HG03097 (cell line): ENCODE measurements around the gene RBM47.
"Not testable (repeated sequence)": the region's sequence is repeated elsewhere in the genome, so short reads cannot be mapped to it uniquely, and the experiment has no call there.

Experiments
- ATAC-seq: cut with Tn5 transposase; IDR thresholded peaks from one replicate; pipeline ENCODE4 v1.9.1; 2021; ENCODE audit not compliant: unreplicated experiment, low FRiP score

Gene RBM47

GRCh38 chr4:40458683-40459082 is 171.0 kb downstream of the RBM47 start:
- no peak for ATAC-seq

GRCh38 chr4:40458109-40458508 is 171.6 kb downstream of the RBM47 start:
- no peak for ATAC-seq

- no peak for ATAC-seq
These were observed 174.2 kb downstream of the RBM47 start for GRCh38 chr4:40455340-40455902.

GRCh38 chr4:40454816-40455215 is 174.8 kb downstream of the RBM47 start:
- no peak for ATAC-seq

GRCh38 chr4:40453912-40454311 is 175.8 kb downstream of the RBM47 start:
- ATAC-seq, result no peak

GRCh38 chr4:40448875-40449274 is 180.8 kb downstream of the RBM47 start:
- ATAC-seq, result no peak

GRCh38 chr4:40446839-40447238 is 182.8 kb downstream of the RBM47 start:
- no peak for ATAC-seq

GRCh38 chr4:40446261-40446750 is 183.4 kb downstream of the RBM47 start:
- not testable (repeated sequence) for ATAC-seq

GRCh38 chr4:40445671-40446070 is 184.0 kb downstream of the RBM47 start:
- no peak for ATAC-seq

- ATAC-seq, result no peak
These were observed 188.2 kb downstream of the RBM47 start for GRCh38 chr4:40441430-40441829.

- ATAC-seq, result no peak
These were observed 190.1 kb downstream of the RBM47 start for GRCh38 chr4:40439519-40439918.

GRCh38 chr4:40438384-40439026 is 191.2 kb downstream of the RBM47 start:
- ATAC-seq, result no peak

GRCh38 chr4:40437741-40438383 is 191.8 kb downstream of the RBM47 start:
- ATAC-seq, result no peak

- not testable (repeated sequence) for ATAC-seq
These were observed 194.4 kb downstream of the RBM47 start for GRCh38 chr4:40435306-40435705.

- ATAC-seq, result no peak
These were observed 195.5 kb downstream of the RBM47 start for GRCh38 chr4:40434126-40434687.

- no peak for ATAC-seq
These were observed 197.2 kb downstream of the RBM47 start for GRCh38 chr4:40432504-40432903.

- not testable (repeated sequence) for ATAC-seq
These were observed 201.8 kb downstream of the RBM47 start for GRCh38 chr4:40427871-40428270.

- ATAC-seq, result no peak
These were observed 202.5 kb downstream of the RBM47 start for GRCh38 chr4:40427128-40427527.

GRCh38 chr4:40425799-40426574 is 203.7 kb downstream of the RBM47 start:
- no peak for ATAC-seq

- no peak for ATAC-seq
These were observed 205.9 kb downstream of the RBM47 start for GRCh38 chr4:40423735-40424134.
